GOT3 (cell line): ENCODE measurements around the gene ERAS.

ENCODE experiments used
- DNase-seq: peaks from one replicate; lab custom pipeline; 2025; ENCODE audit warnings: mixed read lengths; lab: John Stamatoyannopoulos, UW

Gene ERAS, protein sequence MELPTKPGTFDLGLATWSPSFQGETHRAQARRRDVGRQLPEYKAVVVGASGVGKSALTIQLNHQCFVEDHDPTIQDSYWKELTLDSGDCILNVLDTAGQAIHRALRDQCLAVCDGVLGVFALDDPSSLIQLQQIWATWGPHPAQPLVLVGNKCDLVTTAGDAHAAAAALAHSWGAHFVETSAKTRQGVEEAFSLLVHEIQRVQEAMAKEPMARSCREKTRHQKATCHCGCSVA

DNA sequence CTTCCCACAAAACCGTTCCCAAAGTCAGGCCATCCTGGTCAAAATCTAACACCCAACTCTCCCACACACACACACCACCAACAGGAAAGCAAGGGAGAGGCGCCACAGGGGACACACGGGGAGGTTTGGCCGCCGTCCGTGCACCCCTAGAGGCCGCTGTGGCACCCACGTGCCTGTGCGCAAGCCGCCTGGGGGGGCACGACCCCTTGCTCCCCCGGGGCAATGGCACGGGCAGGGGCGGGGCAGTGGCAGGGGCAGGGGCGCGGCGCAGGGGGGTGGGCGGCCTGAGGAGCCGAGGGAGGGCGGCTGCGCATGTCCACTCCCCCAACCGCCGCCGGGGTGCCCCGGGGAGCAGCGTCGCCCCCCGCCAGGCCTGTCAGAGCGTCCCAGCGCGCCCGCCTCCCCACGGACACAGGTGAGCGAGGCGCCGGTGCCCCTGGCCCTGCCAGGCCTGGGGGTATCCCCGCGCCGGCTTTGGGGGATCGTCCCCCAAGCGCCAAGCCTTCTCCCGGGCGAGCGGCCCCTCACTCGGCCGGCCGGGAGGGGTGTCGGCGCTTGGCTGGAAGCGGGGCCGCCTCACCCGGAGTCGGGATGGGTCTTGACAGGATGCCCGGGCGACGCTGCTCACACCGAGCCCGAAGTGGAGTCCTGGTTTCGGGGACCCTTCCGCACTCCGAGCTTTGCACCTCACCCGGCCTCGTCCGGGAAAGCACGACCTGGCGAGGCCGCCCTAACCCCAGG is at the start of gene ERAS:
Gene ERAS (plus strand): TSS at position 379 of the 741 bp plus-strand sequence. CDS start 2,611 bp downstream, outside the sequence.
- DNase-seq, result no peak

DNA sequence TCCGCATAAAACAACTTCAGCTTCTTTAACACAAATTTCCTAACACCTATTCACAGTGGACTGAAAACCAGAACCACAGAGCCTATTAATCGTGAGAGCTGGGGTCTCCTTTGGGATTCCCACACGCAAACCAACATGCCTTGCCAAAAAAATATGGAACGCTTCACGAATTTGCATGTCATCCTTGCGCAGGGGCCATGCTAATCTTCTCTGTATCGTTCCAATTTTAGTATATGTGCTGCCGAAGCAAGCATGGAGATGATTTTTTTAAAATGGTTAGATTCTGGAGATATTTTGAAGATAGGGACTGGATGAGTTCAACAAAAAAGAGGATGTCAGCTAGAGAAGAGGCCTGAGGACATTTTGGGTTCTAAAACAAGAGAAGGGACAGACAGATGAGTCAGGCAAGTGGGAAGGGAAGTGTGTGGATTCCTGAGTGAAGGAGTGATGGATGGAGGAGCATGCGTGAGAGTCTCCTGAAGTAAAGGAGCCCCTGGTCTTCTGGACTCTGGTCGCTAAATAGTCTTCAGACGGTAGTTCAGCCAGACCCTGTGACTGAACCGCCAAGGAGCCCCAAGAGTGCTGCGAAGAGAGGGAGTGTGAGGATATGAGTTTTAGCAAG is 49.4 kb upstream of the ERAS start:
- DNase-seq, result no peak

DNA sequence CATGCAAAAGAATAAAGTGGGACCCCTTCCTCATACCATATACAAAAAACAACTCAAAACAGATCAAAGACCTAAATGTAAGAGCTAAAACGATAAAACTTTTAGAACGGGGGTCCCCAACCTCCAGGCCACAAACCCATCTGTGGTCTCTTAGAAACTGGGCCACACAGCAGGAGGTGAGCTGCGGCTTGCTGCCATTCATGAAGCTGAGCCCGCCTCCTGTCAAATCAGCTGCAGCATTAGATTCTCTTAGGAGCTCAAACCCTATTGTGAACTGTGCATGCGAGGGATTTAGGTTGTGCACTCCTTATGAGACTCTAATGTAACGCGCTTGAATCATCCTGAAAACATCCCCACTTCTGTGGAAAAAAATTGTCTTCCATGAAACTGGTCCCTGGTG is 46.9 kb upstream of the ERAS start:
- no peak for DNase-seq

DNA sequence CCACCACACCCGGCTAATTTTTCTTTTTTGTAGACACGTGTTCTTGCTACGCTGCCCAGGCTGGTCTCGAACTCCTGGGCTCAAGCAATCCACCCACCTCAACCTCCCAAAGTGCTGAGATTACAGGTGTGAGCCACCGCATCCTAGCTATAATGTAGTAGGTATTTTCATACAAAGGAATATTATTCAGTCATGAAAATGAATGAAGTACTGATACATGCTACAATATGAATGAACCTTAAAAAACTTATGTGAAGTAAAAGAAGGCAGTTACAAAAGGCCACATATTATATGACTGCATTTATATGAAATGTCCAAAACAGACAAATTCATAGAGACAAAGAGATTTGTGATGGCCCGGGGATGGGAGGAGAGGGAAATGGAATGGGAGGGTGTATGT is 44.6 kb upstream of the ERAS start:
- DNase-seq, result no peak

DNA sequence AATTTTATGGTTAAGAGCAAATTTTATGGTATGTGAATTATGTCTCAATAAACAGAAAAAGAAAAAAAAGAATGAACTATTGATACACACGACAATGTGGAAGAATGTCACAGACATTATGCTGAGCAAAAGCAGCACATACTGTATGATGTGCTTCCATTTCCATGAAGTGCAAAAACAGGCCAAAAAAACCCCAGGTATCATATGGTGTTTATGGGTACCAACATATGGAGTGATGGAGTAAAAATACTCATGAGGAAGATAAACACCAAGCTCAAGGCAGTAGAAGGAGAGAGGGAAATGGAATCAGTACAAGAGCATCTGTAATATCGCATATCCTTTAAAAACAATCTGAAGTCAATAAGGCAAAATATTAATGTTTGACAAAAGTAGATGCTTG is 44.1 kb upstream of the ERAS start:
- no peak for DNase-seq

DNA sequence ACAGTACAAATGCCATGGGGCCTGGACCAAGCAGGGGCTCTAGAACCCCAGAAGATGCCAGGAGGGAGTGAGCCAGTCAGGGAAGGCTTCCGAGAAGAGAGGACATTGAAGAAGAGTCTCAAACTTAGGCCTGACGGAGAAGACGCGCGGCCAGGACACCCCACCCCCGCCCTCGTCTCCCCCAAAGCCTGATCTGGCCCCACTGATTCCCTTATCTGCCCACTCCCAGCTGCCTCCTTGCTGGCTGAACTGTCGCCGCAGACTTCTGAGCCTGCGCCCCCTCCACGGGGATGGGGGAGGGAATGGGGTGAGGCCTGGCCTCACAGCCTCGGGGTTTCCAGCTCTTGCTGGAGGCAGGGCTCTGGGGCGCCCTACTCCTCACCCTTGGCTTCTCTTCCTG is 43.5 kb upstream of the ERAS start:
- no peak for DNase-seq

DNA sequence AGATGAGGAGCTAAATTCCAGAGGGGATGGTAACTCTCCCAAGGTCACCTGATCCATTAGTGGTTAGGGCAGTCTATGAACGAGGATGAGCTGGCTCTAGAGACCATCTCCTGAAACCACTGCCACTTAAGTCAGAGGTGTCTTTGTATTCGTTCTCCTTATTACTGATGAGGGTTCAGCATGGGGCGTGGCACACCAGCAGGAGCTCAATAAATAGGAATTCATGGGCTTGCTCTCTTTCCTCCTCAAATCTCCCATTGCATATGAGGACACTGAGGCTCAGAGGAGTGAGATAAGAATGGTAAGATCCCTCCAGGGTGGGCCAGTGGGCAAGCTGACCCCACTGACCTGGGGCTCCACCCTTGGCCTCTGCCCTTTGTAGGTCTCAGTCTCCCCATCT is 41.6 kb upstream of the ERAS start:
- no peak for DNase-seq

DNA sequence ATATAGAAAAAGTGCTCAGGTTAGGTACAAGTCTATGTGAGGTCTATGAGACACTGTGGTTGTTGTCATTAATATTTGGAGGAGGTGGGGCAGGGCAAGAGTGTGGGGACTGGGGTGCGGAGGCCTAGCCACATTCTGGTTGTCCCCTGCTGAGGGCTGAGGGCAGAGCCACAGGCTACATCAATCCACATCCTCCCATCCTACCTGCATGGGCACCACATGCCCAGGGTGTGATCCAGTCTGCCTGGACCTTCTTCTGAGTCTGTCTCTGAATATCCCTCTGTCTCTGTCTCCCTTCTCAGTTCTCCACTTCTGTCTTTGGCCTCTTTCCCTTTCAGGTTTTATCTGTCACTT is 41.1 kb upstream of the ERAS start:
- DNase-seq, result no peak

DNA sequence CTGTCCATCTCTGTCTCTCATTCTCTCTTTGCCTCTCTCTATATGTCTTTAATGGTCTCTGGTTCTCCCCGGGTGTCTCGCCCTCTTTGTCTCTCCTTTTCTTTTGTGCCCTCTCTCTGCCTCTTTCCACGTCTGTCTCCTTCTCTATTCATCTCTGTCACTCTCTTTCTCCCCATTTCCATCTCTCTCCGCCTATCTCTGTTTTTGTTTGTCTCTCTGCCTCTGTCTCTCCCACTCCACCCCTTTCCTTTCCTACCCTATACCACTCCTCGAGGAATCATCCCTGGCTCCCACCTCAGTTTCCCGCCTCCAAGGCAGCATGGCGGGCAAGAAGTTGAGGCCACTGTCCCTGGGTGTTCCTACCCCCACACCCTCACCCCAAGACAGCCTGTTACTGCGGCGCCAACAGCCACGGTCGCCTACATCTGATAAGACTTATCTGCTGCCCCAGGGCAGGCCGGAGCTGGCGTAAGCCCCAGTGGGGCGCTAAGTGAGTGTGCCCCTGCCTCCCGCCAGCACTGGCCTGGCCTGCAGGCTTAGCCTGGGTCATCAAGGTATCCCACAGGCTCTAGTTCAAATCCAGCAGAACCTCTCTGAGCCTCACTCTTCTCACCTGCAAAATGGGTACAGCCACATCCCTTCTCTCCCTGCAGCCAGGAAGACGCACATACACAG is 40.6 kb upstream of the ERAS start:
- DNase-seq, result no peak

DNA sequence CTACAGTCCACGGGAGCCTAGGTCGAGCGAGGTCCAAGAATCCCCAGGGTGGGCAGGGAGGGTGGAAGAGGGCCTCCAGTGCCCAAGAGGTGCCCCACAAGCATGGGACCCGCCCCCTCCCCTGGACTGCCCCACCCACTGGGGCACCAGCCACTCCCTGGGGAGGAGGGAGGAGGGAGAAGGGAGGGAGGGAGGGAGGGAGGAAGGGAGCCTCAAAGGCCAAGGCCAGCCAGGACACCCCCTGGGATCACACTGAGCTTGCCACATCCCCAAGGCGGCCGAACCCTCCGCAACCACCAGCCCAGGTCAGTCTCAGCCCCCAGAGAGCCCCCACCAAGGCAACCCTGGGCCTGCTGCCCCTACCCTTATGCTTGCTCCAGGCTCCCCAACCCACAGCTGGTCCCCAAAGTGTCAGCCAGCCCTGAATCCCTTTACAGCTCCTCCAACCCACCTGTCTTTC is 39.9 kb upstream of the ERAS start, which contains the start of gene GATA1:
Gene GATA1 (plus strand): TSS at position 250 of the 460 bp plus-strand sequence. CDS start 4,520 bp downstream, outside the sequence.
- no peak for DNase-seq

DNA sequence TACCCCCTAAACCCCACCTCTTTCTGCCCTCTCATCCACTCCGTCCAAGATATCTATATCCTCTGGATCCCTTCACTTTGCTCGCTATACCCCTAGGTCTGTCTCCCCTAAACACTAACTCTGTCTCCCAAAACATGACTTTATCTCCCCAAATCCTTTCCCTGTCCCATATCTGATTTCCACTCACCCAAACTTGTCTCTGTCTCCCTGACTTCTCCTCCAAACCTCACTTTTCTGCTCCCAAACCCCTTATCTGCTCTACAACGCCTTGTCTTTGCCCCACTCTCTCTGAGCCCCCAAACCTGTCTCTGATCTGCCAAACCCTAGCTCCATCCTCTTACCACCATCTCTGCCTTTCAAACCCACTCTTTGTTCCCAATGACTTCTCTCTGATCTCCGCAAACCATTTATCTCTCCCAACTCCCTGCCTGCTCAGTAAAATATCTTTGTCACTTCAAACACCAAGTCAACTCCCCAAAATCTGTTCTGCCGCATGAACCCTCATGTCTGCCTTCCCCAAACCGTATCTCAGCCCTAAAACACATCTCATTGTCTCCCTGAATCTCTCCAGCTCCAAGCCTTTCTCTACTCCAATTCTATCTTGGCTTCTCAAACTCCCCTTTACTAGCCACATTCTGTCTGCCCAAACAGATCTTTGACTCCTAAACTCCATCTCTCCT is 39.3 kb upstream of the ERAS start:
- DNase-seq, result no peak

DNA sequence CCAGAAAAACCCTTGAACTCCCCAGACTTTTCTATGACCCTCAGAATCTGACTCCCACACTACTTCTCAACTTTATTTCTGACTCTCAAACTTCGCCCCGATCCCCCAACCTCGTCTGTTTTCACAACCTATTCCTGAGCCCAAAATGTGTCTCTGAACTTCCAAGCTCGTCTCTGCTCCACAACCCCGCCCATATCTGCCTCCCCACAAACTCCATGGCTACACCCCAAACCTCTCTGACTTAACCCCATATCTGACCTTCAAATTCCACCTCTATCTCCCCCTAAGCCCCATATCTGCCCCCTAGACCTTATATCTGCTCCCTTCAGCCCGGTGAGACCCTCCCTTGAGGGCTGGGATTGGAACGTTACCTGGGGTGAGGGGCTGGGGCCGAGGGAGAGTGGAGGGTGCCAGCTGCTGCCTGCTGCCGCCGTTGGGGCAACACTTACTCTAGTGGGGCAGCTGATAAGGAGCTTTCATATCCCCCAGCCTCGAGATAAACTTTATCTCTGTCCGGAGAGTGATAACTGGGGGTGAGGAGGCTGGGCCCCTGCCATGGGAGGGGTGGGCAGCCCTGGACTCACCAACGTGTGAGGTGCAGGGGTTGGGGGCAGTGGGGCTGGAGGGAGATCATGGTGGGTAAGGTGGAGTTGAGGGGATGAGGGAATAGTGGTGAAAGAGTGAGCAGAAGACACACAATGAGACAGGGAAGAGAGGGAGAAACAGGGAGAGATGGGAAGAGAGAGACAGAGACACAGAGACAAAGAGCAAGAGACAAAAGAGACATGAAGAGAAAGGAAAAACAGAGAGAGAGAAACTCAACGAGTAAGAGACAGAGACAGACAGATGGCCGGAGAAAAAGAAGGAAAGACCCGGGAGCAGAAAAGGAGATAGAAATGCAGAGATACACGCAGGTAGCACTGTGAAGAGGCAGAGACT is 38.5 kb upstream of the ERAS start:
- no peak for DNase-seq

DNA sequence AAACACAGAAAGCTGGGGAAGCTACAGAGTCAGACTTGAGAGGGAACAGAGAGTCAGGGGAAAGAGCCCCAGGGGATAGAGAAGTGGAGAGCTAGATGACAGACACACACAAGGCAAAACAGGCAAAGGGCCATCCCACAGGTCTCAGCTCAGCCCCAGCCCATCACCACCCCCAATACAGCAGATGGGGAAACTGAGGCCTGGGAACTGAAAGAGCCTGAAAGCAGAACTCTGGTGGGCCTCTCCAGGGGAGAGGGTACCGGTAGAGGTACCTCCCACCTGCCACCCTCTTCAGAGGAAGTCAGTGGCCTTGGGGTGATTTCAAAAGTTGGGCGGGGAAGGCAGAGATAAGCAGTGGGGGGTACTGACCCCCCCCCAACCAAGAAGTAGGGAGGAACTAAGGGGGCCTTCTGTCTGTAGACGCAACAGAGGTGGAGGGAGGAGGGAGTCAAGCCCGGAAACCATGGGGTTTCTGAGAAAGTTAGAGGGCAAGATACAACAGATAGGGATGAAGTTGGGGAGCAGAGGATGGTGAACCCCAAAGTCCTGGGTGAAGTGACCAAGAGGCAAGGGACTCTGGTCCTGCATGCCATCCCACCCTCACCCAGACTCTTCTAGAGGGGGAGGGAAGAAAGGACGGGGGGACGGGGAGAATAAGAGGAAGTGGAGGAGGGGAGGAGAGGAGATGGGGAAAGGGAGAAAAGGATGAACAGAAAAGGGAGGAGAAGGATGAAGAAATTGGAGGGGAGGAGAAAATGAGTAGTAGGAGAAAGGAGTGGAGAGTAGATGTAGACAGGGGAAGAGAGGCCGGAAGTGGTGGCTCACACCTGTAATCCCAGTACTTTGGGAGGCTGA is 36.7 kb upstream of the ERAS start:
- no peak for DNase-seq

DNA sequence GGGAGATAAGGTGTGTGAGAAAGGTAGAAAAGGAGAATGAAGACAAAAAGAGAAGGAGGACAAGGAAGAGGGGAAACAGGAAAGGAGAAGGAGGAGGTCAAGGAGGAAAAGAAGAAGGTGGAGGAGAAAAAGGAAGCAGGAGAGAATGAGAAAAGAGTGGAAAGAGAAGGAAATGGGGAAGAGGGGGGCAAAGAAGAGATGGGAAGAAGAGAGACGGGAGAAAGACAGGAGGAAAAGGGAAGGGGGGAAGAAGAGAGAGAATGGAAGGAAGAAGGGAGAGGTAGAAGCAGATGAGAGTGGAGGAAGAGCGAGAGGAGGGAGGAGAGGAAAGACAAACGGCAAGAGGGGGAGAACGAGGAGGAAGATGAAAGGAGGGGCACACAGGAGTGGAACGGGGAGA is 35.8 kb upstream of the ERAS start:
- DNase-seq, result no peak

DNA sequence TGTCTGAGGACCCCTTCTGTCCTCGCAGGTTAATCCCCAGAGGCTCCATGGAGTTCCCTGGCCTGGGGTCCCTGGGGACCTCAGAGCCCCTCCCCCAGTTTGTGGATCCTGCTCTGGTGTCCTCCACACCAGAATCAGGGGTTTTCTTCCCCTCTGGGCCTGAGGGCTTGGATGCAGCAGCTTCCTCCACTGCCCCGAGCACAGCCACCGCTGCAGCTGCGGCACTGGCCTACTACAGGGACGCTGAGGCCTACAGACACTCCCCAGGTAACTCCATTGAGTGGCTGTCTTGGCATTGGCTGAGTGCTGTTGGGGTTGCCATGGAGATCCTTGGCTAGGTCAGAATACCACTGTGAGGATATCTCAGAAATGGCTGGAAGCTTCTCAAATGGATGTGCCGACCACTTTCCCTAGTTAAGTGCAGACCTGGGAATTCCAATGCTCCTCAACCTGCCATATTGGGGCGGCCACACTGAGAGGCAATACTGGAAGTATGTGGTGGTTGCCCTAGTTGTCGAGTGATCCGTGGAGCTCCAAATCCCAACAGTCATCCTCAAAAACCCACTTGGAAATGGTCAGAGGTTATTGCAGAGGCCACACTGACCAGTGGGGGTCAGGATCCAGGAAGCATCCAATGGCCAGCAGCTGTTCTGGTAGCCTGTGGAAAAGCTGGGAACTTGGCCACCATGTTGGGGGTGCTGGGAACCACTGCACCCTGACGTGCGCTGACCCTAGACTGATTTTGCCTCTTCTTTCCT is 35.1 kb upstream of the ERAS start:
- no peak for DNase-seq

DNA sequence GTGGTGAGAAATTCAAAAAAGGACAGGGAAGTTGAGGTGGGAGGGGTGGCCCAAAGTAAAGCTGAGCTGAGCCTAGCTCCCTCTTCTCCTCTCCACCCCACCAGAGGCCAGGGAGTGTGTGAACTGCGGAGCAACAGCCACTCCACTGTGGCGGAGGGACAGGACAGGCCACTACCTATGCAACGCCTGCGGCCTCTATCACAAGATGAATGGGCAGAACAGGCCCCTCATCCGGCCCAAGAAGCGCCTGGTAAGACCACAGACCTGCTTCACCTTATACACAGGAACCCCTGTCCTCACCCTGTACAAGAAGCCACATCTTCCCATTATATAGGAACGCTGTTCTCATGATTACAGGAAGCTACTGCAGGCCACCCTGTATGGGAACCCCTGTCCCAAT is 34.1 kb upstream of the ERAS start:
- no peak for DNase-seq

DNA sequence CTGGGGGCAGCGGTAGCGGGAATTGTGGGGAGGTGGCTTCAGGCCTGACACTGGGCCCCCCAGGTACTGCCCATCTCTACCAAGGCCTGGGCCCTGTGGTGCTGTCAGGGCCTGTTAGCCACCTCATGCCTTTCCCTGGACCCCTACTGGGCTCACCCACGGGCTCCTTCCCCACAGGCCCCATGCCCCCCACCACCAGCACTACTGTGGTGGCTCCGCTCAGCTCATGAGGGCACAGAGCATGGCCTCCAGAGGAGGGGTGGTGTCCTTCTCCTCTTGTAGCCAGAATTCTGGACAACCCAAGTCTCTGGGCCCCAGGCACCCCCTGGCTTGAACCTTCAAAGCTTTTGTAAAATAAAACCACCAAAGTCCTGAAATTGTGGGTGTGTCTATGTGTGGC is 32.4 kb upstream of the ERAS start:
- DNase-seq, result no peak

DNA sequence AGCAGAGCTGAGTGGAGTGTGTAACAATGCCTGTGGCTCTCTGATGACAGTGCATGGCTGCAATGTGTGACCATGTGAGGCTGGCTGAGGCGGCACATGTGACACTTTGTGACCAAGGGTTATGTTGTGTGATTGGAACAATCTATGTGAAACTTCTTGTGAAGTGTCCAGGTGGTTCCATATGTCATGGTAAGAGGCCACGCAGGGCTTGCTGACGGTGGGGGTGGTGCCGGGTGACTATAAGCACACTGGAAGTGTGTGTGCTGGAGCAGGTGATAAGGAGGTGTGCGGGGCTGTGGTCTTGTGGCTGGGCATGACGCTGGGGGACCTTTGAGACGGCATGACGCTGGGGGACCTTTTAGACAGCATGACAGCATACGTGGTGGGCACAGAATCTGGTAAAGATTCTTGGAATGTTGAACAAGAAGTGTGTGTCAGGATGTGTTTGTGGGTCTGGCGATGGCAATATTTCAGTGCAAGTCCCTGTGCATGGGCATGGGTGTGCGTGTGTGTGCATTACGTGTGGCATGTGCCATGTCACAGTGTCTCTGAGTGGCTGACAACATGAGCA is 31.9 kb upstream of the ERAS start:
- DNase-seq, result no peak
